ENCODE data around the gene TBKBP1.

DNA sequence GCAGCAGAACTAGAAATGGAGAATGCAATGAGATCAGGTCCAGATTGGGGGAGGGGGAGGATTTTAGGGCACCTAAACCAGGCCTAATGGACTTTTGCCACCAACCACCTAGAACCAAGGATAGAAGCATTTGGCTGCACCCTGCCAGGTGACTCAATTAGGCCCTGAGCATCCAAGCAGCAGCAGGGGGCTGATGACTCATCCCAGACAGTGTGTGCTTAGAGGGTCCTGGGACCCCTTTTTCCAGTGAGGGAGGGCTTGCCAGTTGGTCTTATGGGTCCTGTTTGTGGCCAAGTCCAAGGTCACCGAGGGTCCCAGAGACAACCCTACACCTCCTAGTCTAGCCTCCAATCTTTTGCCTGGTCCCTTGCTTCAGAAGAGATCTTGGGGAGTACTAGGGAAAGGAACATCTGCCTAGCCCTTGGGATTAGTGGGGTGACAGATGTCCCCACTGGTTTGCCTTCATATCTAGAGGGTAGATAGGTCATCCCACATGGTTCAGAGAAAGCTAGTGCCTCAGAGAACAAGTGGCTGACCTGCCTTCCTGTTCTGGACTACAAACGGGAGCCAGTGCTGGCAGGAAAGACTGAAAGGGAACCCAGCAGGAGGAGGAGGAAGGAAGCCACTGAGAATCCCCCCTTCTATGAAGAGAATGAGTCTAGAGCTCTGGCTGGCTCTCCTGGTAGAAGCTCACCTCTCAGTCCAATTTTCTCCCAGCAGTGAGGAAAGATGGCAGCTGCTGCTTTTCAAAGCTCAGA is 1.6 kb upstream of the TBKBP1 start:
- TF ChIP-seq EZH2 (IDR thresholded peaks at IDR 0.05; ENCODE audit: low read length, missing control alignments) (no peak), CTCF (conservative IDR thresholded peaks at IDR 0.05 in 1 of 2, IDR thresholded peaks at IDR 0.05 in 1 of 2; ENCODE audit: low read depth in 1 of 2, low read length in 2 of 2) (no peak)

Measured in fibroblast of lung (primary cell).